ENCODE data around the gene IREB2.

- TF ChIP-seq EZH2phosphoT487 (IDR thresholded peaks at IDR 0.05; ENCODE audit: unreplicated experiment), result no peak
- TF ChIP-seq CTCF (conservative IDR thresholded peaks at IDR 0.05; ENCODE audit: low read depth in 2 of 2), result no peak
- TF ChIP-seq STAT1 (IDR thresholded peaks at IDR 0.05; ENCODE audit: unreplicated experiment), result no peak
- TF ChIP-seq NANOG (IDR thresholded peaks at IDR 0.05; ENCODE audit: borderline replicate concordance), result no peak
- no peak for TF ChIP-seq EZH2 (IDR thresholded peaks at IDR 0.05; ENCODE audit: low read depth, unreplicated experiment)
- no peak for TF ChIP-seq POLR2AphosphoS5 (IDR thresholded peaks at IDR 0.05; ENCODE audit: low read depth)
- TF ChIP-seq REST (IDR thresholded peaks at IDR 0.05; ENCODE audit: unreplicated experiment), result no peak
- no peak for TF ChIP-seq CREB1 (CRISPR knock-in tag; IDR thresholded peaks at IDR 0.05; ENCODE audit: low read depth)
- TF ChIP-seq ZNF462 (CRISPR knock-in tag; IDR thresholded peaks at IDR 0.05), result no peak
These were observed 19.1 kb downstream of the IREB2 start for GRCh38 chr15:78457101-78457500.

Measured in GM23338 (cell line).